ENCODE measurements around the gene EXD3. TPM values are rescaled to one million over a fixed set of nuclear protein-coding genes. Genes with fewer than 3 reads are reported as not detected.

The EXD3 gene
- polyA plus RNA-seq, 2 of the 4 experiments (the other 2 are of a cell fraction), result 3.4 to 4.5 TPM

DNA sequence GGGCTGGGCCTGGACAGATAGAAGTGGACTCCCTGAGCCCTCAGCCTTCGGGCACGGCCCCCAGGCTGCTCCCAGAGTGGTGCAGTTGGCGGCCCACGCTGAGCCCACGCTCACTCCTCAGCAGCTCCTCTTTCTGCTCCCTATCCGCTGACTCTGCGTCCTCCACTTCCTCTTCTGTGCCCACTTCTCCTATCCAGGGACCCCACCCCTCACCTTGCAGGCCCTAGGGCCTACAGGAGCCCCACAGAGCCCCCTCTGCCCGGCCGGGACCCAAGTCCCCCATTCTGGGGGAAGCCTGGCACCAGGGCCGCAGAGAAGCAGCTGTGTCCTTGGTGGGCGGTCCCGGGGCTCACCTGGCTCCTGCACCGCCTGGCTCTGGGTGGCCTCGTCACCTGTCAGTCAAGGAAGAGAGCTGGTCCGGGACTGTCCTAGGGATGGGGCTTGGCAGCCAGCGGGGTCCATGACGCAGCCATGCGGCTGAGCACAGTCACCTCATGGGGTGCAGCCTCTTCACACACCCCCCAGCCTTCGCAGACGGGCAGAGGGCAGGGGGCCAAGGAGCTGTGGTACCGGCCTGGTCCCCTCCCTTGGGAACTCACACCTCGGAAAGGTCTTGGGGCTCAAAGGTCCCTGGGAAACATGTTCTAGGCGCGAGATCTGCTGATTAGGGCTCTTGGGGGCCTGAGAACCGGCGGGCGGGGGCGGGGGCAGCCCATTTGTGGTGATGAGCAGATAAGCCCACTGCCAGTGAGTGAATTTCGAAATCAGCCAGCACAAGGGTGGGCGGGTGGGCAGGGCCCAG lies 115.5 kb downstream of the EXD3 start:
- TF ChIP-seq CBX8 (IDR thresholded peaks at IDR 0.05) (no peak), CHD2 (IDR thresholded peaks at IDR 0.05; ENCODE audit: low read length, partially characterized antibody) (no peak), ESRRA (IDR thresholded peaks at IDR 0.05; ENCODE audit: borderline replicate concordance, low read length) (no peak), SMC3 (IDR thresholded peaks at IDR 0.05) (no peak), GATA3 (IDR thresholded peaks at IDR 0.05; ENCODE audit: borderline replicate concordance) (no peak), EHF (CRISPR knock-in tag; IDR thresholded peaks at IDR 0.05) (no peak), HMGXB4 (CRISPR knock-in tag; IDR thresholded peaks at IDR 0.05; ENCODE audit: borderline replicate concordance) (no peak), HOXB5 (CRISPR knock-in tag; IDR thresholded peaks at IDR 0.05) (no peak), KDM1A (IDR thresholded peaks at IDR 0.05; ENCODE audit: low read depth) (no peak), HOXB13 (CRISPR knock-in tag; IDR thresholded peaks at IDR 0.05; ENCODE audit: low read depth) (no peak), HES2 (IDR thresholded peaks at IDR 0.05) (no peak), RFX5 (IDR thresholded peaks at IDR 0.05) (no peak), FOSB (CRISPR knock-in tag; IDR thresholded peaks at IDR 0.05) (no peak), ZSCAN20 (CRISPR knock-in tag; IDR thresholded peaks at IDR 0.05) (no peak), SREBF2 (IDR thresholded peaks at IDR 0.05) (no peak), HOXA7 (CRISPR knock-in tag; IDR thresholded peaks at IDR 0.05) (no peak), FOXS1 (CRISPR knock-in tag; IDR thresholded peaks at IDR 0.05) (no peak), ZC3H11A (IDR thresholded peaks at IDR 0.05) (no peak)
- CTCF ChIA-PET, result interaction anchor here (1.5 kb wide), 1 partner anchor 12 kb away, joined by 3 read pairs; no protein-coding TSS in a partner anchor
- POLR2A ChIA-PET, result interaction anchor here (0.9 kb wide), 1 partner anchor 107 kb away, joined by 3 read pairs; the partner anchor contains the start of gene TPRN
- Histone ChIP-seq H3K4me1 (peaks cover 27% of the 10 kb centered on the region; the same call in 2 of the 3 replicates), H3K4me3 (no peak overlapping the region), H3K9me3 (no peaks in the 10 kb centered on the region), H3K27ac (no peak overlapping the region), H3K4me2 (no peak overlapping the region)
- ATAC-seq (no peak), DNase-seq (ENCODE audit: low read depth in 1 of 2, low spot score in 1 of 2) (no peak), FAIRE-seq (no peak)
- WGBS (ENCODE audit: missing lambda C conversion rate), result 84% methylated on average over 13 of the region's 30 CpGs

GRCh38 chr9:137306850-137307254 lies 116.1 kb downstream of the EXD3 start:
- Histone ChIP-seq H3K4me3 (no peak overlapping the region), H3K4me1 (peaks cover 23% of the 10 kb centered on the region; the same call in 2 of the 3 replicates), H3K27ac (no peak overlapping the region), H3K9me3 (no peaks in the 10 kb centered on the region), H3K4me2 (no peak overlapping the region)
- TF ChIP-seq RCOR1 (IDR thresholded peaks at IDR 0.05; ENCODE audit: low read depth, low read length), result no peak
- TF ChIP-seq MAFK (IDR thresholded peaks at IDR 0.05; ENCODE audit: partially characterized antibody), result no peak
- TF ChIP-seq, protein P1, sequence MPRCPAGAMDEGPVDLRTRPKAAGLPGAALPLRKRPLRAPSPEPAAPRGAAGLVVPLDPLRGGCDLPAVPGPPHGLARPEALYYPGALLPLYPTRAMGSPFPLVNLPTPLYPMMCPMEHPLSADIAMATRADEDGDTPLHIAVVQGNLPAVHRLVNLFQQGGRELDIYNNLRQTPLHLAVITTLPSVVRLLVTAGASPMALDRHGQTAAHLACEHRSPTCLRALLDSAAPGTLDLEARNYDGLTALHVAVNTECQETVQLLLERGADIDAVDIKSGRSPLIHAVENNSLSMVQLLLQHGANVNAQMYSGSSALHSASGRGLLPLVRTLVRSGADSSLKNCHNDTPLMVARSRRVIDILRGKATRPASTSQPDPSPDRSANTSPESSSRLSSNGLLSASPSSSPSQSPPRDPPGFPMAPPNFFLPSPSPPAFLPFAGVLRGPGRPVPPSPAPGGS (IDR thresholded peaks at IDR 0.05), result no peak
- POLR2A ChIA-PET, result interaction anchor here (0.9 kb wide), 1 partner anchor 106 kb away, joined by 3 read pairs; the partner anchor contains the start of gene TPRN
- WGBS (ENCODE audit: missing lambda C conversion rate), result 89% methylated on average over 9 of the region's 23 CpGs
- FAIRE-seq, result no peak
- no peak for DNase-seq (ENCODE audit: low read depth in 1 of 2, low spot score in 1 of 2)
- ATAC-seq, result no peak
- CTCF ChIA-PET, result interaction anchor here (1.5 kb wide), 1 partner anchor 12 kb away, joined by 3 read pairs; no protein-coding TSS in a partner anchor
